MG63 (cell line): ENCODE measurements around the gene CFAP53. TPM values are rescaled to one million over a fixed set of nuclear protein-coding genes. Genes with fewer than 3 reads are reported as not detected.
"Not testable (repeated sequence)": the region's sequence is repeated elsewhere in the genome, so short reads cannot be mapped to it uniquely, and the experiment has no call there.

Experiments
- DNase-seq: peaks from one replicate; pipeline ENCODE4 v3.0.0-alpha.2; 2020
- H3K27me3 ChIP-seq: fragments of 250-450 bp; sonication (Bioruptor Pico); 2 replicates; pipeline ENCODE4 v1.5.1; 2020; ENCODE audit warnings: mild to moderate bottlenecking, moderate library complexity
- H3K36me3 ChIP-seq: fragments of 250-450 bp; sonication (Bioruptor Pico); 2 replicates; pipeline ENCODE4 v1.5.1; 2020; ENCODE audit warnings: mild to moderate bottlenecking, moderate library complexity
- H3K4me3 ChIP-seq: fragments of 250-450 bp; sonication (Bioruptor Pico); 2 replicates; pipeline ENCODE4 v1.5.1; 2020; ENCODE audit warnings: mild to moderate bottlenecking, moderate library complexity
- H3K9me3 ChIP-seq: fragments of 250-450 bp; sonication (Bioruptor Pico); 2 replicates; pipeline ENCODE4 v1.5.1; 2020; ENCODE audit warnings: mild to moderate bottlenecking, moderate library complexity
- total RNA-seq: library from RNA; depleted of rRNA; stranded (reverse); fragments of >200 nt; shearing (Covaris generic); gene quantifications from 2 replicates; pipeline ENCODE4 v1.2.3, GENCODE V29; 2014; ENCODE audit warnings: low replicate concordance

CFAP53 gene
- total RNA-seq, 1 experiment from 2014 or later = not detected

DNA sequence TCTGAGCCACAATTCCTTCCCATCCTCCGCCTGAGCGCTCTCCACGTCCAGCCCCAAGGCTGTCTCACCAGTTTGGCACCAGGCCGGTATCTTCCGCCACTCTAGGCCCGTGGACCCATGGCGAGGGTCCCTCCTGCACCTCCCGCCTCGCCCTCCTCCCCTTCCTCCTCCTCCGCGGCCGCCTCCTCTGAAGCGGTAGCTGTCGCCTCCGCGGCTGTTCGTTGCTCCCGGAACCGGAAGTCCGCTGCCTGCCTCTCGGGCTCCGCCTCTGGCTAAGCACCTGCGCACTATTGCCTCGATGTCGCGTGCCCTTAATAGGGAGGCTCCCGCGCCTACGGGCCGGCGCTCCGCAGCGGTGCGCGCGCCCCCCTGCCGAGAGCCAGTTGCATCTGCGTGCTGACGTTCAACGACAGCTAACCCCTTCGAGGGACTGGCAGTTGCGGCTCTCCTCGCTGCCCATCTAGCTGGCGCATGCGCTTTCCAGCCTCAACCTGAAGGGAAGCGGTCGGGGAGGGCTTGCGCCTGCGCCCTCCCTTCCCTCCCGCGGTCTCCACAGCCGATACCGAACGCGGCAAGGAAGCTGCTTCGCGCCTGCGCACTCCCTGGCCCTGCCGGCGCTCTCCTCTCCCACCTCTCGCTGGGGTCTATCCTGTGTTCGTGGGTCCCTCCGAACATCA is 15.1 kb upstream of the CFAP53 start, which contains the start of gene MBD1:
TSS of gene MBD1 (minus strand) at position 229 of the 677 bp plus-strand sequence. CDS start 1,531 bp downstream, outside the sequence.
- H3K27me3 ChIP-seq = no peaks in the 10 kb centered on the region
- H3K4me3 ChIP-seq = peak within 1 kb of the TSS; percentile 81
- peaks cover 59% of the 10 kb centered on the region for H3K36me3 ChIP-seq
- peak; percentile 95 for DNase-seq
- H3K9me3 ChIP-seq = no peaks in the 10 kb centered on the region

DNA sequence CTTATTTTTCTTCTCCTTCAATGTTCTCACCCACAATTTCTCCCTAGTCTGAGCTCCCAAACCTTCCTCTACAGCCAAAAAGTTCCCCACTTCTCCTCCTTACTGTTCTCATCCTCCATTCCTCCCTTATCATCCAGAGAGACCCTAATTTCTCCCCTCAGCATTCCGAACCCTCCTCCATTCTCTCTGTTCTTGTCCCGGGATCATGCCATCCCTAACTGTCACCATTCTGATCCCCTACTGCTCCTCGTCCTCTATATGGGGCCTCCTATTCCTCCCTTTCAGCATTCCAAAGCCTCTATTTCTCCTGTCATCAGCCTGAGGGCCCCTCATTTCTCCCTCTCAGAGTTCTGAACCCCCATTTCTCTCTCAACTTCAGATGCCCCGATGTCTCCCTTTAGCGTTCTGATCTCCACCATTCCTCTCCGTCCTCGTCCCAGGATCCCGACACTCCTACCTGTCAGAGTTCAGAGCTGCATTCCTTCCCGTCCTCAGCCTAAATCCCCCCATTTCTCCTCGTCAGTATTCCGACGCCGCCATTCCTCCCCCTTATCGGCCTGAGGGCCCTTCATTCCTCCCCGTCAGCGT is 14.5 kb upstream of the CFAP53 start:
- no peaks in the 10 kb centered on the region for H3K9me3 ChIP-seq
- H3K27me3 ChIP-seq = no peaks in the 10 kb centered on the region
- no peak for DNase-seq
- H3K36me3 ChIP-seq = peaks cover 64% of the 10 kb centered on the region
- H3K4me3 ChIP-seq = peak overlapping the region; percentile 81

DNA sequence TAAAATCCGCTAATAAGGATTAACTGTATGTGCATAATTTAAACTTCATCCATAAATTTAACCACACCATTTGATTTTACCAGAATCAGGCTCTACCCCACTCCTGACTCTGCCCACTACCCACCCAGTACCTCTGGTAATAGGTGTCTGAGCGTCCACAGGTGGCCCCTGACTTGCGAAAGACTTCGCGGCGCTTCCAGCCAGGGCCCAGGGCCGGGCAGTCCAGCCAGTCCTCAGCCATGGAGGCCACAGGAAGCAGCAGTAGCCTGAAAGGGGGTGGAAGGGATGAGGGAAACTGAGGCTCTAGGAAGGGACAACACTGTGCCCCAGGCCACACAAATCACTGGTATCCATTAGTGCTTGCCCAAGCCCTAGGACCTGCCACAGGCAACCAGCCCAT is 13.5 kb upstream of the CFAP53 start:
- Histone ChIP-seq H3K4me3 (no peak overlapping the region), H3K27me3 (no peaks in the 10 kb centered on the region), H3K9me3 (no peaks in the 10 kb centered on the region), H3K36me3 (peaks cover 65% of the 10 kb centered on the region)
- DNase-seq = no peak

DNA sequence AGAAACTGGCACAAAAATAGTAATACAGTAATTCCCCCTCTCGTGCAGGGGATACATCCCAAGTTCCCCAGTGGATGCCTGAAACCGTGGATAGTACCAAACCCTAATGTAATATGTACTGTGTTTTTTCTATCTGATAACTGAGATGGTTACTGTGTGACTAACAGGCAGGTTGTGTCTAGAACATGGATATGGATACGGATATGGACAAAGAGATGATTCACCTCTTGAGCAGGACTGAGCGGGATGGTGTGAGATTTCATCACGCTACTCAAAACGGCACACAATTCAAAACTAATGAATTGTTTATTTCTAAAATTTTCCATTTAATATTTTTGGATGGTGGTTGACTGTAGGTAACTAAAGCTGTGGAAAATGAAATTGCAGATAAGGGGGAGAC is 11.6 kb upstream of the CFAP53 start:
- DNase-seq = no peak
- Histone ChIP-seq H3K4me3 (no peak overlapping the region), H3K27me3 (no peaks in the 10 kb centered on the region), H3K36me3 (peaks cover 60% of the 10 kb centered on the region), H3K9me3 (no peaks in the 10 kb centered on the region)

DNA sequence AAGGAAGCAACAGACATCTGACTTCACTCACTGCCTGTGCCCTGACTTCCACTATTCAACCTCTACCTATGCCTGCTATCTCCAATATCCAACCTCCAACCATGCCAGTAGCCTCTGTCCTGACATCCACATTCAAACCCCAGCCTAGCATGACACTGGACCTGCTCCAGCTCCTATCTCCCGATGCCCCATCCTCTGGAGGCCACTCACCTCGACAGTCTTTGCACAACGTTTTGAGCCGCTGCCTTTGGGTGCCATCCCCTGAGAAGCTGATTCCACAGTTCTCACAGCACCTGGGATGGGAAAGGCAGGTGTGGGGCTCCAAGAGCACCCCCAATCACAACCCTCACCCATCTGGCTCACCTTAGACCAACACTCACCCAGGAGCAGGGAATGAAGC is 10.2 kb upstream of the CFAP53 start:
- Histone ChIP-seq H3K36me3 (peaks cover 52% of the 10 kb centered on the region), H3K4me3 (no peak overlapping the region), H3K9me3 (no peaks in the 10 kb centered on the region), H3K27me3 (no peaks in the 10 kb centered on the region)
- DNase-seq = no peak

DNA sequence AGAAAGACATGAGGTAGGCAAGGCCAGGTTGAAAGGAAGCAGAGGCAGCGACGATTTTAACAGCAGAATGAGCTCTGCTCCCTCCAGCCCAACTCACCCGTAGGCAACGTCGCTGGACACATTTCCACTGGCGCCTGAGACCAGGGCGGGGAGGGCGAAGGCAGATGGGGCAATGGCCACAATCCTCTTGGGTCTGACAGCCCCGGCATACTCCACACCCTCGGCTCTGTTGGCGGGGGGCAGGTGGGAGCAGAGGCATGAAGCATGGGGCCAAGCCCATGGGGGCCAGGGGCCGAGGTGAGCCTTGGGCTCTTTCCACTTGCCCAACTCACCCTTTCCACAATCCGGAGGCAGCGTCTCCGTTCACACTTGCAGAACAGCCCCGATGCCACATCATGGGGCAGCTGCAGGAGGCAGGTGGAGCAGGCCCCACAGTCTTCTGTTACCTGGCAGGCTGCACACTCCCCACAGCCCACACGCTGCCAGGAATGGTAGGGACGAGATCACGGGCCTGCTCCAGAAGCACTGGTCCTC is 9.3 kb upstream of the CFAP53 start:
- Histone ChIP-seq H3K27me3 (no peaks in the 10 kb centered on the region), H3K4me3 (no peak overlapping the region), H3K9me3 (no peaks in the 10 kb centered on the region), H3K36me3 (peaks cover 49% of the 10 kb centered on the region)
- no peak for DNase-seq

DNA sequence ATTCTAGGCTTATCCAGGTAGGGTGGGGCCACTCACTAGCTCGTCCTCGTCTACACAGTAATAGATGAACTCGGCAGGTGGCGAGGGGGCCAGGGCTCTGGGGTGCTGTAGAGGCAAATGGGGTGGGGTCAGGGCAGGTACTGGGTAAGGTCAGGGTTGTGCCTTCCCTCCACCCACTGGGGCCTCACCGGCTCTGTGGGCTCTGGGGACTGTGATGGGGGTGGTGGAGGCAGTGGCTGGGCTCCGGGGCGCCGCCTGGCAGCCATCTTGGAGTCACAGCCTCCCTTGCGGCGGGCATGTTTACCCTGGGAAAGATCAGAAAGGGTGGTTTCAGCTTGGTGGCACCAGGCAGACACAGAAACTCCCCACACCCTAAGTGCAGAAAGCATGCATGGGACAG is 8.6 kb upstream of the CFAP53 start:
- no peaks in the 10 kb centered on the region for H3K27me3 ChIP-seq
- no peak for DNase-seq
- no peaks in the 10 kb centered on the region for H3K9me3 ChIP-seq
- peaks cover 50% of the 10 kb centered on the region for H3K36me3 ChIP-seq
- no peak overlapping the region for H3K4me3 ChIP-seq

DNA sequence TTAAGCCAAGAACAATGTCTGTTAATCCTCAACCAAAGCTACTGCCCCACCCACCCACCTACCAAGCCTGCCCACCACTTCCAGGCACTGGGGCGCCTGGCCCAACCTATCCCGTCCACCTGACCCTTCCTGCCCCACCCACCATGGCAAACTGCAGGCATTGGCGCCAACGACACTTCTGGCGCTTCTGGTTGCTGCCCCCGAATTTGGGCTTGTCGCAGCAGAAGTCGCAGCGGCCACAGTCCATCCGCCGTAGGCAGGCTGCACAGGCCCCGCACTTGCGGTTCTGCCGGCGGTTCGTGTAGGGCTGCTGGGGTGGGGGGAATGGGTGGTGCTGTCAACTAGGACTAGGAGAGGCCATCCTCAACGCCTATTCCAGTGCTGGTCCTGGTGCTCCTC is 7.7 kb upstream of the CFAP53 start:
- Histone ChIP-seq H3K36me3 (peaks cover 47% of the 10 kb centered on the region), H3K9me3 (no peaks in the 10 kb centered on the region), H3K27me3 (no peaks in the 10 kb centered on the region), H3K4me3 (no peak overlapping the region)
- no peak for DNase-seq

DNA sequence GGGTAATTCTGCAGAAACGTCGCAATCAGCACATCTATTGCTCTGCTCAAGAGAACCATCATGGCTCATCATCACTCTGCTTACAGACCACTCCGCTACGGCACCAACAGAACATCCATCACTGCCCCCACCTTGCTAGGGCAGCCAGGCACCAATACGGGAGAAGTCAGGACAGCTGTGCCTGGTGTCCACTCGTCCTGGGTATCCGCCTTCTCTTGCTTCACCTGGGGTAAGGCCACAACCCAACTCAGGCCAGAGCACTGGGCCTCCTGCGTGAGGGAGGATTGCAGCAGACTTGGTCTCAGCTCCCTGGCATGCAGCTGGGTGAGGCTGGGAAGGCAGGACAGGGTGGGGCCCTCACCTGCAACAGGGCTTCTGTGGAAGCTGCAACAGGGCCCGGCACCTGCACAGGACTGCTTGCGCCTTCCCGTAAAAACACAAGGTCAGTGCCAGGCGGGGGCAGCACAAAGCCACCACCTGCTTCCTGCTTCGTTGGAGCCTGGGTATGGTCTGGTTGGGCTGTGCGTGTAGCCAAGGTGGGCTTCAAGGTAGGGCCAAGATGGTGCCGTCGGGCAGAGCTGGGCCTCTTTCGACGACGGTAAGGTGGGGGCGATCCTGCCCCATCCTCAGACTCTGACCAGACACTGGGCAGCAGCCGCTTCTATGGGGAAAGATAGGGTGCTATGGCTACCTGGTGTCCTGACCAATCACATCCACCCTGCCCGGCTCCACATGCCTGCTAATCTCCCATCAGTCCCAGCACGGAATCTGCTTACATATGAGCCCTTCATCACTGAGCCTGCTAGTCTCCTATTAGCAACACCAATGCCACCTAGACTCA is 7.1 kb upstream of the CFAP53 start:
- no peaks in the 10 kb centered on the region for H3K27me3 ChIP-seq
- peaks cover 44% of the 10 kb centered on the region for H3K36me3 ChIP-seq
- H3K4me3 ChIP-seq = no peak overlapping the region
- H3K9me3 ChIP-seq = no peaks in the 10 kb centered on the region
- DNase-seq = no peak

DNA sequence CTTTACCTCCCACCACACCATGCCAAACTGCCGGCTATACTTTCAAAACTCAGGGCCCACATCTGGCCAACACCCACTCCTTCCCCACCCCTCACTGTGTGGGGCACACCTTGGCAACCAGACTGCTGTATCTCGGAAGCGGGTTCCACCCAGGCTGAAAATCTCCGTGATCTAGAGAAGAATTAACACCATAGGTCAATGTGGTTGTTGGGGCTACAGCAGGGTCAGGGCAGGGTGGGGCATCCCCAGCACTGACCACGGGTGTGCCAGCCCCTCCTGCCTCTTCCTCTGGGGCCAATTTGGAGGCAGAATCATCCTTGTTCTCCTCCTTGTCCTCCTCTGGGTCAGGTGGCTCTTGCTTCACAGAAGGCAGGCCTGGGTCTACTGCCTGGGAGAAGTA is 6.3 kb upstream of the CFAP53 start:
- Histone ChIP-seq H3K36me3 (peaks cover 43% of the 10 kb centered on the region), H3K27me3 (no peaks in the 10 kb centered on the region), H3K4me3 (no peak overlapping the region), H3K9me3 (no peaks in the 10 kb centered on the region)
- no peak for DNase-seq

DNA sequence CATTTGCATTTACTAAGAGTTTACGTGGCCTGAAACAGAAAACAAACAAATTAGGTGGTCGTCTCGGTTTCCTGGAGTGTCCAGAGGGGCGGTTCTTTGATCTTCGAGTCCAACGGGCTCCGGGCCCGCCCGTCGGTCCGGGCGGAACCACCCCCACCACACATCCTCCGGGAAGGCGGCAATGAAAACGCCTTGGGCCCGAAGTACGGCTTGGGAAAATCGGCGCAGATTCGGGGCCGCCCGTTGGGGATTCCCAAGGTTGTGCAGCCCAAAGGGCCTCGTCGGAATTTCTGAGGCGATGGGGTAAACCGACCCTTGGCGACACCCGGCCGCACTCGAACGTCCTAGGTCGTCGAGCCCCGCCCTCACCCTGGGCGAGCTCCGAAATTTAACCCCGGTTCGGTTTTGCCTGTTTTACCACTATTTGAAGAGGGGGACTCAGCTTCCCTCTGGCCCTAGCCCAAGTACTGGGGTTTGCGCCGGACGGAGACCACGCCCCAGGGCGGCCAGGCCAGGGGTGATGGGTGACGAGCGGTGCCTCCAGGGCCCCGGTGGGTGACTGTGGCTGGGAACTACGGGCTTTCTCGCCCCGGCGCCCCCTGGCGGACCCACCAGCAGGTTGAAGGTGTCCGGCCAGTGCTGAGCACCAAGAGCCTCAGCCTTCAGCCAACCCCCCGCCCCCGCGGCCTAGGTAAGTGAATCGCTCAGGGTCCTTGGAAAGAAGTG is 1.9 kb upstream of the CFAP53 start:
- H3K4me3 ChIP-seq = peak overlapping the region; percentile 20
- H3K36me3 ChIP-seq = peaks cover 15% of the 10 kb centered on the region
- H3K9me3 ChIP-seq = no peaks in the 10 kb centered on the region
- DNase-seq = peak; percentile 68
- no peaks in the 10 kb centered on the region for H3K27me3 ChIP-seq

DNA sequence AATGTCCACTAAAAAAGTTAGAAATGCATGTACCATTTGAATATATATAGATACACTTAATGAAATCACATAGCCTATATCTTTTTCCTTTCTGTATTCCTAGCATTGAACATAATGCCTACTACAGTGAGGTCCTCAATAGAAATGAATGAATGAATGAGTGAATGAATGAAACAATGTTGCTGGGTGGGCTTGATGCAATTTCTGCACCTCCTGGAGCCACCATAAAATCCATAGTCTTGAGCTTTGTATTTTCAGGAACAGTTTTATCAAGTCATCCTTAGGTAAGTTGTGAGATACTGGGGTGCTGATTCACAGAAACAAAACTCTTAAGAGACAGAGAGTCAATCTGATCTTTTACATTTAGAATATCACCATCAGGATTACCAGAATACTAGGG is 3.3 kb downstream of the CFAP53 start:
- peaks cover 4% of the 10 kb centered on the region for H3K36me3 ChIP-seq
- H3K4me3 ChIP-seq = no peak overlapping the region
- H3K27me3 ChIP-seq = no peaks in the 10 kb centered on the region
- no peak for DNase-seq
- no peaks in the 10 kb centered on the region for H3K9me3 ChIP-seq

DNA sequence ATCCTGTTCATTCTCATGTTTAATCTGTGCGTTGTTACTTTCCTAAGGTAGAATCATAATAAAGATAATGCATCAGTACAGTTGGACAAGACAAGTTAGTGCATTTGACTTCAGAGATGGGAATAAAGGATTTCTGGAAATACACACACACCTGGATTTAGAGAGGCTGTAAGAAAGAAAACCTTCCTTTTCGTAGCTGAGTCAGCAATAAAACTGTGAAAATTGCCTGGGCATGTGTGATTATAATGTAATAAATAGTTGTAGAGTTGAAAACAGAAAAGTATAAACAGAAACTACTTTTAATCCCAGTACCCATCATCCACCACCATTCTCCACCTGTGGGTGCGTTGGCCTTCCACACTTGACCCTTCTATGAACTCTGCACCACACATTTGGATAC is 15.4 kb downstream of the CFAP53 start:
- Histone ChIP-seq H3K27me3 (no peaks in the 10 kb centered on the region), H3K4me3 (no peak overlapping the region), H3K36me3 (no peaks in the 10 kb centered on the region), H3K9me3 (no peaks in the 10 kb centered on the region)
- no peak for DNase-seq

DNA sequence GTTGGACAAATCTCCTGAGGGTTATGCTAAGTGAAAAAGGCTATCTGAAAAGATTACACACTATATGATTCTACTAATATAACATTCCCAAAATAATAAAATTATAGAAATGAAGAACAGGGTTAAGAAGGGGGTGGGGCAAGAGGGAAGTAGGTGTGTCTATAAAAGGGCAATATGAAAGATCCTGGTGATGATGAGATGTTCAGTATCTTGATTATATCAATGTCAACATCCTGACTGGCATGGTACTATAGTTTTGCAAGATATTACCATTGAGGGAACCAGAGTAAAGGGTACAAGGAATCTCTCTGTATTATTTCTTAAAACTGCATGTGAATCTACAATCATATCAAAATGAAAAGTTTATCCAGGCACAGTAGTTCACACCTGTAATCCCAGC is 16.7 kb downstream of the CFAP53 start:
- Histone ChIP-seq H3K9me3 (no peaks in the 10 kb centered on the region), H3K27me3 (no peaks in the 10 kb centered on the region), H3K36me3 (no peaks in the 10 kb centered on the region), H3K4me3 (no peak overlapping the region)
- DNase-seq = no peak

DNA sequence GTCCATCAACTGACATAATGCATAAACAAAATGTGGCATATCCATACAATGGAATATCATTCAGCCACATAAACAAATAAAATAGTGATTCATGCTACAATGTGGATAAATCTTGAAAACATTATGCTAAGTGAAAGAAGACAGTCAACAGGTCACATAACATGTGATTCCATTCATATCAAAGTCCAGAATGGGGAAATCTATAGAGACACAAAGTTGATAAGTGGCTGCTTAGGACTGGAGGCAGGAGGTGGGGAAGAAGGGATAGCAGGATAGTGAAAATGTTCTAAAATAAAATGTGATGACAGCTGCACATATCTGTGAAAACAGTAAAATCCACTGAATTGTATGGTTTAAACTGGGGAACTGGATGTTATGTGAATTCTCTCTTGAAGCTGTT is 18.7 kb downstream of the CFAP53 start:
- no peaks in the 10 kb centered on the region for H3K36me3 ChIP-seq
- no peaks in the 10 kb centered on the region for H3K9me3 ChIP-seq
- H3K27me3 ChIP-seq = no peaks in the 10 kb centered on the region
- no peak overlapping the region for H3K4me3 ChIP-seq
- no peak for DNase-seq

DNA sequence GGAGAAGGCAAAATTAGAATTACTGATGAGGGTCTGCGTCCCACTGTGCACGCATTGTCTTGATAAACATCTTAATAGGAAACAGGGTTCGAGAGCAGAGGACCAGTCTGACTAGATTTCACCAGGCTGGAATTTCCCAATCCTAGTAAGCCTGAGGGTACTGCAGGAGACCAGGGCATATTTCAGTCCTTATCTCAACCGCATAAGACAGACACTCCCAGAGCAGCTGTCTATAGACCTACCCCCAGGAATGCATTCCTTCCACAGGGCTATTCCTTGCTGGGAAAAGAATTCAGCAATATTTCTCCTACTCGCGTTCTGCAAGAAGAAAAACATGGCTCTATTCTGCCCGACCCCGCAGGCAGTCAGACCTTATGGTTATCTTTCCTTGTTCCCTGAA is 24.5 kb downstream of the CFAP53 start:
- not testable (repeated sequence) for H3K27me3 ChIP-seq, H3K36me3 ChIP-seq, H3K4me3 ChIP-seq, DNase-seq, H3K9me3 ChIP-seq

DNA sequence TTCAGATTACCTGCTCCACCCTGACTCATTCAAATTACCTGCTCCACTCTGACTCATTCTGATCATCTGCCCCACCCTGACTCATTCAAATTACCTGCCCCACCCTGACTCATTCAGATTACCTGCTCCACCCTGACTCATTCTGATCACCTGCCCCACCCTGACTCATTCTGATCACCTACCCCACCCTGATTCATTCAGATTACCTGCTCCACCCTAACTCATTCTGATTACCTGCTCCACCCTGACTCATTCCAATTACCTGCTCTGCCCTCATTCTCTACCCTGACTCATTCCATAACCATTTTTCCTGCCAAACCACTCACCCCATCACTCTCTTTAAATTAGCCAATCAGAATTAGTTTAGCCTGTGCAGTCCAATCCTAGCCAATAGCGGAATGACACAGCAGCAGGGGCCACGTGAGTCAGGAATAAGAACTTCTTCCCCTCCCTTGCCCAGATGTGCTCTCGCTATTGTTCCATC is 26.2 kb downstream of the CFAP53 start:
- peak; percentile 9 for DNase-seq

More for the DNA sequence above, 26.2 kb downstream of the CFAP53 start:
- Histone ChIP-seq H3K36me3 (no peaks in the 10 kb centered on the region), H3K9me3 (0 out of 2 replicates have a peak, but pooled peaks cover 1% of the 10 kb centered on the region), H3K4me3 (no peak overlapping the region), H3K27me3 (no peaks in the 10 kb centered on the region)
